Amniotic epithelial cell (primary cell): ENCODE measurements around the gene PEA15.

Source experiments
- DNase-seq: peaks from one replicate; pipeline ENCODE4 v3.0.0-alpha.2; 2010; ENCODE audit warnings: low read depth

PEA15 gene

GRCh38 chr1:160179336-160179735, 25.8 kb upstream of the PEA15 start:
- no peak for DNase-seq

GRCh38 chr1:160186246-160186645, 18.9 kb upstream of the PEA15 start:
- no peak for DNase-seq

- DNase-seq: no peak
Measured at GRCh38 chr1:160186729-160187128, 18.5 kb upstream of the PEA15 start.

DNA sequence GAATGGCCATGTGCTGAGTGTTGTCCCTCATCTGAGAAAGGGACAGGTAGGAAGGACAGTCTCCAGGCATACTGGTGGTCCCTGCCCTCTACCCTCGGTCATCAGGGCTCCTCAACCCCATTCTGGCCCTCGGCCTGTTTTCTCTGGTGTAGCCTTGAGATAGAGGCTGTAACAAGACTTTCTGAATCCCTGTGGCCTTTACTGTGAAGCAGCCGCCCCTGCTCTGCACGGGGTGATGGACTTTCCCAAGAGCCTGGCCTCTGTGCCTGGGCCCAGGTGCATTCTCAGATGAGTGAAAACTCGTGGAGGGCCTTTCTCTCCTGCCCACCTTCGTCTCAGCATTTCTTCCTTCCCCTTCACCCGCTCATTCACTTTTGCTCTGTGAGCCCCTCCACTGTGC, 17.8 kb upstream of the PEA15 start:
- DNase-seq: no peak

GRCh38 chr1:160188341-160188740, 16.8 kb upstream of the PEA15 start:
- DNase-seq: no peak

DNA sequence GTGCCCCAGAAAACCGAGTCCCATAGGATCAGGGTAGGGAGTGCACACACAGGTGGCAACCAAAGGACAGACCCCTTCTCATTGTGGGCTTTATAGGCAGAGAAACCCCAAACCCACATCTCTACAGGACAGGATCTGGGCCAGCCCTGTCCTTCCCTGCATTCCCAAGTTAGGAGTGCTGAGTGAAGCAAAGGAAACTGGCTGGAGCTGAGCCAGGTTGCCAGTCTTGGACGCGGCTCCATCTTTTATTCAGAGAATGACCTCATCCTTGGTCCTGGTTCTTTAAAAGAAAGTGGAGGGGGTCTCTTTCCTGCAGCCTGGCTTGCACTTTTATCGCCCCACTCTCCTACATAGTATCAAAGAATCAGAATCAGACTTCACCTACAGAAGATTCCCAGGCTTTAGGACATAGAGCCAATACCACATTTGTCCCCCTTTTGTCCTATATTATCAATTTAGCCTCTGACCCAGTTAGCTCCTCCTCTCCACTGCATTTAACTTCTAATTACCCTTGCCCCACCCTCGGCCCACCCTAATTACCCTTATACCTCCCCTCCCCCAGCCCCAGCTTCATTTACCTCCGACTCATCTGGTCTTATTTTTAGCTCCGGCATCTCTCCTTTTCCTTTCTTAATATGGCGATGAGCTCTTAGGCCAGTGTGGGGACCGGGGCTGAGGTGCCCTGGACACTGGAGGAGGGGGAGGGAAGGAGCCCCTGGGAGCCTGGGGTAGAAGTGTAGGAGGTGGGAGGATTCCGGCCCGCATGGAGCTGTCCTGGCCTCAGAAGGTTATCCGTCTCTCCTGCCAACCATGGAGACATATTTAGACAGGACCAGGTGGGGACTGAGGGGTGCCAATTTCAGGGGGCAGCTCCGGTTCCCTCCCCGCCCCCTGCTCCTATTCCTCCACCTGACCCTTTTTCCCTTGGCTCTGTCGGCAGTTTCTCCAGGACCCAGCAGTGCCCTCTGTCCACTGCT, 15.2 kb upstream of the PEA15 start, which contains the start of gene CASQ1:
Gene CASQ1, plus strand, starts transcription at position 927 of the 977 bp plus-strand sequence. CDS start 177 bp downstream, outside the sequence.
- DNase-seq: no peak

DNA sequence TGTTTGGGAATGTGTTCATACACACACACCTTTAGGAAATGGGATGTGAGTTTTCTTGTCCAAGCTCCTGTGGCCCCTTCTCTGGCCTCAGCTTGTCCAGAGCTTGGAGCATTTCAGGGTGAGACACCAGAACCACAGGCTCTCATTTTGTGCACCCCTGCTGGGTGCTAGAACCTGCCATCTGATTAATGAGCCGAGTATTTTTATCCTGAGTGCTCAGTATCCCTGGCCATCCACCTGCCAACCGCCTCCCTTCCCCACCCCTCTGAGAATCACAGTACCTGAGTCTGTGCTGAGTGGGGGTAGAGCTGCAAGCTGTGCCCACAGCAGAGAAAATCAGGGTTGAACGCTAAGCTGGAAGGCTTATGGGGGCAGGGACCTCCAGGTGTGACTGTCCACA, 13.4 kb upstream of the PEA15 start:
- no peak for DNase-seq

GRCh38 chr1:160192234-160192633, 12.9 kb upstream of the PEA15 start:
- no peak for DNase-seq

GRCh38 chr1:160193091-160193819, 11.9 kb upstream of the PEA15 start:
- peak; percentile 78 for DNase-seq

DNA sequence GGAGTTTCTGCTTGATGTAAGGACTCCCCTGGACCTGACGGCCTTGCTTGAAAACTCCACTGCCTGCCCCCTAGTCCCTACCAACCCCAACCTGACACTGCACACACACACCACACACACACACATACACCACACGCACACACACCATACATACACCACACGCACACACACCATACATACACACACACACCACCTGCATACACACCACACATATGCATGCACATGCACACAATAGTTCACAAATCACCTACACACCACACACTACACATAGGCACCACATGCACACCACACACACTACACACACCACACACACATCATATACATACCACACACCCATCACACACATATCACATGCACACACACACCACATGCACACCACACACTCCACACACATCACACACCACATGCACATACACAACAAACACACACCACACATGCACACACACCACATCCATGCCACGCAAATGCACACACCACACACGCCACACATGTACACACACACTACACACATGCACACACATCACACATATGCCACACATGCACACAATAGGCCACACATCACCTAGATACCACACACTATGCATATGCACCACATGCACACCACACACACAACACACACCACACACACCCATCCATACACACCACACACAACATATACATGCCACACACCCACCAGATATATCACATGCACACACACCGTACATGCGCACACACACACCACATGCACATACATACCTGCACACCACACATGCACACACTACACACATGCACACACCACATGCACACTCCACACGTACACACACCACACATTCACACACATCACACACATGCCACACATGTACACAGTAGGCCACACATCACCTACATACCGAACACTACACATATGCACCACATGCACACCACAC, 11.1 kb upstream of the PEA15 start:
- no peak for DNase-seq

- DNase-seq: no peak
Measured at GRCh38 chr1:160194737-160195059, 10.5 kb upstream of the PEA15 start.

DNA sequence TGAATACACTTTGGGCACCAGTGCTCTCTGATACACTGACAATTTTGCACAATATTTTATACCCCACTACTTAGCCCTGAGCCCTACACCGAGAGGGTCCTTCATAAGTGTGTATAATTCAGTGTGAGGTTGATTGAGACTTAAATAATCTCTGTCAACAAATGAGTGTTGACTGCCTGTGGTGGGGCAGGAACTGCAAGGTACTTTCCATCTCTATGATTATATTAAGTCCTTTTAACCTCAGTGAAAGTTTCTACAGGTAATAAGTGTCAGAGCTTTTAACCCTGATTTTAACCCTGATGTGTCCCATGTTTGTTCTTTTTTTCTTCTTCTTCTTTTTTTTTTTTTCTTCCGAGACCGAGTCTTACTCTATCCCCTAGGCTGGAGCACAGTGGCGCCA, 9.0 kb upstream of the PEA15 start:
- no peak for DNase-seq

DNA sequence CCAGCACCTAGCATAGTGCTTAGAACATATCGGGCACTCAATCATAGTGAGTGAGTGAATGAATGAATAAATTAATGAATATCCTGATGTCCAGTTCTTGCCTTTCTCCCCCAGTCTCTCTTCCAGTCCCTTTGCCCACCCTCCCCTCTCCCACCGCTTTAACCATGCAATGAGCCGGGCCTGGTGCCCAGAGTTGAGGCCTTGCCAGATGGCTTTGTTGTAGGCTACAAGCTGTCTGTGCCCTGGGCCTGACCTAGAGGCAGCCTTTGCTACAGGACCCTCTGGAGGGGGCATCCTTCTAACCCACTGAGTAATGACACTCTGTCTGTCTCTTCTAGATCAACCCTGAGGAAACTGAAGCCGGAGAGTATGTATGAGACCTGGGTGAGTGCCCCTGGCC, 8.0 kb upstream of the PEA15 start:
- DNase-seq: no peak

DNA sequence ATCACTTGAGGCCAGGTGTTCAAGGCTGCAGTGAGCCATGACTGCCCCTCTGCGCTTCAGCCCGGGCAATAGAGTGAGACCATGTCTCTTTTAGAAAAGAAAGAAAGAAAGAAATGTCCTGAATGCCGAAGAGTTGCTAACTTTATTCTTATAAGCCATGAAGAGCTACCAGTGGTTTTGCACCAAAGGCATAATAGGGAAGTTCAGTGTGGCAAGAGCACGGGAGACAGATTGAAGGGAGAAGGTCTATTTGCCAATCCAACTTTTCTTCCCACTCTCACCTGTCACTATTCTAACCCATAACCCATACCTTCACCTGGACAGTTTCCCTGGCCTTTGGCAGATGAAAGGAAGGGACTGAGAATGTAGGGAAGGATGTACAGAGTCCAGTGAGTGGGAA, 4.4 kb upstream of the PEA15 start:
- DNase-seq: no peak

GRCh38 chr1:160204526-160205241, 500 bp upstream of the PEA15 start:
- no peak for DNase-seq

DNA sequence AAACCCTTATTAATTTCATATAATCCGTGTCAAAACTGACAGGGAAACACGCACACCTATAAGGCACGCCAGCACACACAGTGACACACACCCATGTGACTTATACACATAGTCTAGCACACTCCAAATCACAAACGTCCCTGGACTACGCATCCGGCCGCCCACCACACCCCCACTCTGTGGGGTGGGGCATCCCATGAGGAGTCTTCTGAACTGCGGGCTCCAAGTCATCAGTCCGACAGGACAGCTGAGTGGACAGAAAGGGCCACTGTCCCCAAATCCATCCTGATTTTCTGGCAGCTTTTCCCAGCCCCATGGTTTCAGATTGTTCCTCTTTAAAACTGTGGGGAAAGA, 829 bp downstream of the PEA15 start:
- DNase-seq: peak; percentile 30

GRCh38 chr1:160206421-160207117, 1.4 kb downstream of the PEA15 start:
- peak; percentile 91 for DNase-seq

DNA sequence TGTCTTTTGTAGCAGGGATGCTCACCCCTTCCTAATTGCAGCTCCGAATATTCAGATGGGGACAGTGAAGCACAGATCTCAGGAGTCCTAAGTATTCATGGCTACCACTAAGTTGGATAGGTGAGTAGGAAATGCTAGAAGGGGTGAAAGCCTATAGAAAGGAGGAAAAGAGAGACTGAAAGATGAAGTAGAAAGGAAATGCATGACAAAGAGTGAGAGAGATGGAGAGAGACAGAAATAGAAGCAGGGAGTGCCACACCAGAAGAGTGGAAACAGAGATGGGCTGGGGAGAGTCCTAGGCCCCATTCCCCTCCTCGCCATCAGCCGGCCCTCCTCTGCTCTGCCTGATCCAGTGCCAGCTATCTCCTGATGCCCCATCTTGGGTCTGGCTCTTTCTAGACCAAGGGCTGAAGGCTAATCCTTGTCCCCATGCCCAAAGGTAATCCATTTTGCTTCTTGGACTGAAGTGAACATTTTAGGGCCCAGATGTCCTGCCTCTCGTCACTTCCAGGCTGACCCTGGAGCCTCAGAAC, 2.0 kb downstream of the PEA15 start:
- DNase-seq: no peak

DNA sequence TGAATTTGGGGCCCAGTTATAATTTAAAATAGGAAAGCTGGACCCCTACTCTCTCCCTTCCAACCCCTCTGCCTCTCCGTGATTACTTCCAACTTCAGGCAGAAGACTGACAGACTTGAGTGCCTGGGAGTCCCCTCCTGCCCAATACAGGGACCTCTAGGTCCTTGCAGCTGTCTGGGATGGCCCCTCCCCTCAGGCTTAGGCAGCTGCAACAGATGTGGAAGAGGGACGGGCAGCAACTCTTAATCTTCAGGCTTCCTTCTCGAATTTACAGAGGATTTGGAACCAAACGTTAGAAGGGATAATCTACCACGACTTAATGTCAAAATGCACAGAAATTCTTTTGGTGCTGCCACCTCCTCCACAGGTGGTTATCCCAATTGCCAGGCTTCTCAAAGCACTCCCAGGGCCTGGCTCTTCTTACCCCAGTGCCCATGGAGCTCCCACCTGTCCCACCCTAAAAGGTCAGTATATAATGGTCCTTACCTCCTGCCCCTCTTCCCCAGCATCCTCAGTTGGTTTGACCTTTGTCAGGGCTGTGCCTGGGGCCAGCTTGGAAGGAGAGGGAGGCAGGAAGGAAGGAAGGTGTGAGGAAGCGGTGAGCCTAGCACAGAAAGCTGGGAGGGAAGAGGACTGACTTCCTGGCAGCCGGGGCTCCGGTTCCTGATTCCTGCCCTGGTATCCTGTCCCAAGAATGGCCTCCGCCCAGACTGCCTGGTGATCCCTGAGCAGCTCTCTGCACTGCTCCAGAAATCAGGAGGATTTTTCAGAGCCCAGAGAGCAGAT, 2.8 kb downstream of the PEA15 start:
- DNase-seq: no peak
